ENCODE results near the gene MB21D2. TPM values are rescaled to one million over a fixed set of nuclear protein-coding genes. Genes with fewer than 3 reads are reported as not detected.

MB21D2 gene
- total and polyA plus RNA-seq, 2 of the 8 experiments (the other 6 are each of a cell fraction or from before 2014, with no cell fraction given) = 10.0 to 21.0 TPM

DNA sequence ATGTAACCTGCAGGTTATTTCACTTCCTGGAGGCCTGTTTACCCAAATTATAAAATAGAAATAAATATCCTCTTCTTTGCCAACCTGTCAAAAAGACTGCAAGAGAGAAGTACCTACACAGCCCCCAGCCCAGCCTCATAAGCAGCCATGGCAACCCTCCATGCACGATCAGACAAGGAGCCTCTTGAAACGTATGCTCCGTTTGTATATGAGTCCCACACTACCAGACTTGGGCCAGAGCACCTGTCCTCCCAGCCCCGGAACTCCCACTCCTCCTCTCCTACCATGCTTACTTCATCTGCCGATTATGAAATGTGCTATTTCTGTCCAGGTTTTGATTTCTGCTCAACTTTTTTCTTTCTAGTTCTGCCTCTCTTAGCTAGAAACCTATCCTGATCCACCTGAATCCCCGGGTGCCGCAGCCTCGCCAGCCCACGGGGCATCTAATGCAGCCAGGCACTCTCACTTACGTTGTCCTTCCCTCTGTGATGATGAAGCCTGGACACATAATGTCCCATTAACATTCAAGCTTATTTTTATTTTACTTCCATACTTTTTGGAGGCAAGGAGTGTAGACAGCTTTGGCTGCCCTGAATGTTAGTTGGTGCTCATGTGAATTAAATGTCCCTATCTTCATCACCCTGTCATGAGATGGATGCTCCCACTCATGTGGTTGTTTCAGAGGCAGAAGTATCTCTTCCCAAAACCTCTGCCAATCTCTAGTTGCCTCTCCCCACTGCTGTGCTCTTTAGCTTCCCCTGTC lies 73.8 kb downstream of the MB21D2 start (continued):
- TF ChIP-seq SP2 (IDR thresholded peaks at IDR 0.05; ENCODE audit: low read length) (no peak), RBBP5 (IDR thresholded peaks at IDR 0.05; ENCODE audit: borderline replicate concordance, low read depth, low read length) (no peak), CREB1 (IDR thresholded peaks at IDR 0.05) (no peak), RAD21 (IDR thresholded peaks at IDR 0.05 in 1 of 2, conservative IDR thresholded peaks at IDR 0.05 in 1 of 2; ENCODE audit: low read depth in 2 of 2, low read length in 2 of 2) (no peak), HDAC6 (IDR thresholded peaks at IDR 0.05; ENCODE audit: low read depth, low read length) (no peak), TCF12 (IDR thresholded peaks at IDR 0.05; ENCODE audit: low read depth, low read length) (no peak), SIX5 (IDR thresholded peaks at IDR 0.05; ENCODE audit: low read depth, low read length) (no peak)

Measured in H1 (cell line).